Suprapubic skin (tissue), 4 donors: Measurements from ENCODE around the gene RWDD3. TPM values are rescaled to one million over a fixed set of nuclear protein-coding genes. Genes with fewer than 3 reads are reported as not detected.

Source experiments
- DNase-seq, 2 donors: peaks; one replicate each; pipeline ENCODE4 v3.0.0-alpha.2; 2019; ENCODE audit warnings: low spot score in 2 of 2
- H3K27ac ChIP-seq: fragments of 200-600 bp; sonication (generic); one replicate; pipeline ENCODE4 v1.5.1; 2019
- H3K27me3 ChIP-seq: fragments of 200-600 bp; sonication (generic); one replicate; pipeline ENCODE4 v1.5.1; 2019
- H3K36me3 ChIP-seq: fragments of 200-600 bp; sonication (generic); one replicate; pipeline ENCODE4 v1.5.1; 2019
- H3K4me1 ChIP-seq: fragments of 200-600 bp; sonication (generic); one replicate; pipeline ENCODE4 v1.5.1; 2019
- H3K4me3 ChIP-seq: fragments of 200-600 bp; sonication (generic); one replicate; pipeline ENCODE4 v1.5.1; 2019; ENCODE audit warnings: mild to moderate bottlenecking
- H3K9me3 ChIP-seq: fragments of 200-600 bp; sonication (generic); one replicate; pipeline ENCODE4 v1.5.1; 2019
- CTCF ChIP-seq, 2 donors: fragments of 200-600 bp in 1 of 2; fragments of 450-650 bp in 1 of 2; sonication (generic) in 1 of 2; IDR thresholded peaks; one replicate each; pipeline ENCODE4 v1.5.1; 2016 to 2019; ENCODE audit warnings: antibody characterized with exemption in 2 of 2, mild to moderate bottlenecking in 1 of 2, moderate library complexity in 1 of 2
- EP300 ChIP-seq: sonication (generic); formaldehyde crosslinking; IDR thresholded peaks from one replicate; pipeline ENCODE4 v1.6.1; 2017; ENCODE audit warnings: antibody characterized with exemption
- POLR2A ChIP-seq, 2 donors: fragments of 450-650 bp; IDR thresholded peaks; one replicate each; pipeline ENCODE4 v1.6.1; 2017; ENCODE audit warnings: antibody characterized with exemption in 2 of 2, mild to moderate bottlenecking in 2 of 2, moderate library complexity in 2 of 2
- POLR2AphosphoS5 ChIP-seq, 3 donors: sonication (generic); formaldehyde crosslinking; IDR thresholded peaks; one replicate each; pipeline ENCODE4 v1.6.1; 2017; ENCODE audit warnings: antibody characterized with exemption in 3 of 3
- WGBS: methylation state at CpG from one replicate; pipeline ENCODE4 v1.1.5; 2018; 5-methylcytosine and 5-hydroxymethylcytosine counted together
- total RNA-seq, 4 donors: library from RNA; depleted of rRNA; stranded (reverse); fragments of >200 nt; gene quantifications; one replicate each; pipeline ENCODE4 v1.1.0, GENCODE V29; 2016

Gene RWDD3
- total RNA-seq, 4 donors from 2014 or later, result 6.9 to 12.6 (median 9.4) TPM

- WGBS, result 89% methylated on average over 7 of the region's 7 CpGs
- no peaks in the 10 kb centered on the region for H3K4me1 ChIP-seq
- DNase-seq, result no peak
- H3K27me3 ChIP-seq, result no peaks in the 10 kb centered on the region
- no peaks in the 10 kb centered on the region for H3K9me3 ChIP-seq
- H3K36me3 ChIP-seq, result no peaks in the 10 kb centered on the region
- H3K27ac ChIP-seq, result no peak overlapping the region
- TF ChIP-seq CTCF (IDR thresholded peaks at IDR 0.05), result no peak
- TF ChIP-seq POLR2A (IDR thresholded peaks at IDR 0.05), result no peak
- no peak for TF ChIP-seq POLR2AphosphoS5 (IDR thresholded peaks at IDR 0.05)
- no peak for TF ChIP-seq EP300
- no peak overlapping the region for H3K4me3 ChIP-seq
Measured at GRCh38 chr1:95276429-95276828, 42.4 kb downstream of the RWDD3 start.

GRCh38 chr1:95278173-95279006 lies 44.4 kb downstream of the RWDD3 start:
- no peak for DNase-seq
- H3K9me3 ChIP-seq, result no peaks in the 10 kb centered on the region
- 51% methylated on average over 4 of the region's 4 CpGs for WGBS
- no peaks in the 10 kb centered on the region for H3K27me3 ChIP-seq
- H3K4me1 ChIP-seq, result no peaks in the 10 kb centered on the region
- H3K27ac ChIP-seq, result no peak overlapping the region
- TF ChIP-seq POLR2A (IDR thresholded peaks at IDR 0.05) (no peak), EP300 (no peak), CTCF (IDR thresholded peaks at IDR 0.05) (no peak), POLR2AphosphoS5 (IDR thresholded peaks at IDR 0.05) (no peak)
- H3K4me3 ChIP-seq, result no peak overlapping the region
- H3K36me3 ChIP-seq, result no peaks in the 10 kb centered on the region

GRCh38 chr1:95281781-95282517 lies 47.9 kb downstream of the RWDD3 start:
- H3K9me3 ChIP-seq, result no peaks in the 10 kb centered on the region
- no peak for TF ChIP-seq CTCF (IDR thresholded peaks at IDR 0.05)

GRCh38 chr1:95282518-95282895 lies 48.5 kb downstream of the RWDD3 start:
- no peak for DNase-seq
- no peak overlapping the region for H3K27ac ChIP-seq
- H3K9me3 ChIP-seq, result no peaks in the 10 kb centered on the region
- WGBS, result 84% methylated on average over 1 of the region's 1 CpG
- no peaks in the 10 kb centered on the region for H3K27me3 ChIP-seq
- H3K36me3 ChIP-seq, result no peaks in the 10 kb centered on the region
- H3K4me3 ChIP-seq, result no peak overlapping the region
- no peaks in the 10 kb centered on the region for H3K4me1 ChIP-seq
- no peak for TF ChIP-seq CTCF (IDR thresholded peaks at IDR 0.05)
- TF ChIP-seq POLR2AphosphoS5 (IDR thresholded peaks at IDR 0.05), result no peak
- no peak for TF ChIP-seq POLR2A (IDR thresholded peaks at IDR 0.05)
- TF ChIP-seq EP300, result no peak

More at GRCh38 chr1:95281781-95282517, 47.9 kb downstream of the RWDD3 start:
- DNase-seq, result no peak
- Histone ChIP-seq H3K4me1 (no peaks in the 10 kb centered on the region), H3K36me3 (no peaks in the 10 kb centered on the region), H3K27ac (no peak overlapping the region), H3K27me3 (no peaks in the 10 kb centered on the region), H3K4me3 (no peak overlapping the region)
- WGBS, result 84% methylated on average over 3 of the region's 3 CpGs

- no peaks in the 10 kb centered on the region for H3K4me1 ChIP-seq
- H3K36me3 ChIP-seq, result no peaks in the 10 kb centered on the region
- no peaks in the 10 kb centered on the region for H3K27me3 ChIP-seq
- H3K9me3 ChIP-seq, result no peaks in the 10 kb centered on the region
- DNase-seq, result no peak
- H3K4me3 ChIP-seq, result no peak overlapping the region
- no peak overlapping the region for H3K27ac ChIP-seq
- TF ChIP-seq EP300 (no peak), POLR2A (IDR thresholded peaks at IDR 0.05) (no peak), CTCF (IDR thresholded peaks at IDR 0.05) (no peak), POLR2AphosphoS5 (IDR thresholded peaks at IDR 0.05) (no peak)
- WGBS, result 92% methylated on average over 2 of the region's 2 CpGs
Measured at GRCh38 chr1:95284420-95284819, 50.4 kb downstream of the RWDD3 start.
